NB4 (cell line): ENCODE data around the gene AWAT2.

Experiments used
- DNase-seq: peaks from one replicate; pipeline ENCODE4 v3.0.0; 2010; ENCODE audit warnings: low read depth
- H3K4me3 ChIP-seq: one replicate; pipeline ENCODE4 v1.5.1; 2011; ENCODE audit warnings: mild to moderate bottlenecking, low read depth, low read length, moderate library complexity
- MYC ChIP-seq: IDR thresholded peaks from 2 replicates; pipeline ENCODE4 v1.6.1; 2011; ENCODE audit warnings: low read depth, low read length
- POLR2A ChIP-seq: IDR thresholded peaks from 2 replicates; pipeline ENCODE4 v1.6.1; 2011; ENCODE audit warnings: mild to moderate bottlenecking; ENCODE audit not compliant: insufficient read length; ENCODE audit errors: extremely low read depth
- TF ChIP-seq, protein P1 (sequence below): IDR thresholded peaks from 2 replicates; pipeline ENCODE4 v1.6.1; 2011; ENCODE audit warnings: low read depth, low read length
- TF ChIP-seq, protein P2 (sequence below): IDR thresholded peaks from one replicate; pipeline ENCODE4 v1.5.1; 2012; ENCODE audit warnings: low read depth, low read length

Gene AWAT2

DNA sequence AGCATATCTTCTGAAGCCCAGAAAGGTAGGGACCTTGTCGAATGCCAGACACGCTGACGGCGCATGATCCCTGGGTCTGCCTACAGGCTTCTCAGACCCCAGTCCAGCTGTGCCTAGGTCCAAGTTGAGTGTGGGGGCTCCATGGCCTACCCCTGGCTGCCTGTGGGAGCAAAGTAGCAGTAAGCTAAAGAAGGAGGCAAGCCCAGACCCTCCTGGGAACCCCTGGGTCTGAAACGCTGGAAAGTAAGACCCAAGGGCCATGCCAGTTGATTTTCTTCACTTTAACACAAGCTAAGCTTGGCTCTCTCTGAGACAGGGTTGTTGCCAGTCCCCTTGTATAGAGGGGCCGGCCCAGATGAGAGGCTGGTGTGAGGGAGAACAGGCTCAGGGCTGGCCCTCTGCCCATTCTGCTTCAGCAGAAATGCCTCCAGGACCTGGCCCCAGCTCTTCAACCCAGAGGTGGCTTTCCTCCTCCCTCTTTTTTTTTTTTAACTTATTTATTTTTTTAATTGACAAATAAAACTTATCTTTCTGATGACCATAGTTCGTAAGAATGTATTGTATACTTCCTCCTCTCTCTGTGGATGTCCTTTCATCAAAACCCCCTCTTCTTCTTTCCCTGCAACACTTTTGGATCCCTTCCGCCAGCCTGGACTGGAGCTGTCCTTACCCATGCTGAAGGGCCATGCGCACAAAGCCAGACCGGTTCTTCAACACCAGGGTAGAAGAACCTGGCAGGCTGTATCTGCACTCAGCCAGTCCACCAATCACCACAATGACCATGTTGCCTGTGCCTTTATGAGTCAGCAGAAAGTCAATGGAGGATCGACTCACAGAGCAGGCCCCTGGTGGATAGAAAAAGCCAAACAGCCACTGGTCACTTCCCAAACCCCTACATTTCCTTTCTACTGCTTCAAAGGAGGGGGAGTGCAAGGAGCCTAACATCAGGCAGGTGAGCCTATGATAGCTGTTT is 7.1 kb downstream of the AWAT2 start:
- DNase-seq, result peak; percentile 12
- H3K4me3 ChIP-seq, result no peak overlapping the region
- TF ChIP-seq, protein P1, sequence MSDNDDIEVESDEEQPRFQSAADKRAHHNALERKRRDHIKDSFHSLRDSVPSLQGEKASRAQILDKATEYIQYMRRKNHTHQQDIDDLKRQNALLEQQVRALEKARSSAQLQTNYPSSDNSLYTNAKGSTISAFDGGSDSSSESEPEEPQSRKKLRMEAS, result no peak
- TF ChIP-seq POLR2A (no peak), MYC (no peak)
- TF ChIP-seq, protein P2, sequence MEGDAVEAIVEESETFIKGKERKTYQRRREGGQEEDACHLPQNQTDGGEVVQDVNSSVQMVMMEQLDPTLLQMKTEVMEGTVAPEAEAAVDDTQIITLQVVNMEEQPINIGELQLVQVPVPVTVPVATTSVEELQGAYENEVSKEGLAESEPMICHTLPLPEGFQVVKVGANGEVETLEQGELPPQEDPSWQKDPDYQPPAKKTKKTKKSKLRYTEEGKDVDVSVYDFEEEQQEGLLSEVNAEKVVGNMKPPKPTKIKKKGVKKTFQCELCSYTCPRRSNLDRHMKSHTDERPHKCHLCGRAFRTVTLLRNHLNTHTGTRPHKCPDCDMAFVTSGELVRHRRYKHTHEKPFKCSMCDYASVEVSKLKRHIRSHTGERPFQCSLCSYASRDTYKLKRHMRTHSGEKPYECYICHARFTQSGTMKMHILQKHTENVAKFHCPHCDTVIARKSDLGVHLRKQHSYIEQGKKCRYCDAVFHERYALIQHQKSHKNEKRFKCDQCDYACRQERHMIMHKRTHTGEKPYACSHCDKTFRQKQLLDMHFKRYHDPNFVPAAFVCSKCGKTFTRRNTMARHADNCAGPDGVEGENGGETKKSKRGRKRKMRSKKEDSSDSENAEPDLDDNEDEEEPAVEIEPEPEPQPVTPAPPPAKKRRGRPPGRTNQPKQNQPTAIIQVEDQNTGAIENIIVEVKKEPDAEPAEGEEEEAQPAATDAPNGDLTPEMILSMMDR, result no peak

DNA sequence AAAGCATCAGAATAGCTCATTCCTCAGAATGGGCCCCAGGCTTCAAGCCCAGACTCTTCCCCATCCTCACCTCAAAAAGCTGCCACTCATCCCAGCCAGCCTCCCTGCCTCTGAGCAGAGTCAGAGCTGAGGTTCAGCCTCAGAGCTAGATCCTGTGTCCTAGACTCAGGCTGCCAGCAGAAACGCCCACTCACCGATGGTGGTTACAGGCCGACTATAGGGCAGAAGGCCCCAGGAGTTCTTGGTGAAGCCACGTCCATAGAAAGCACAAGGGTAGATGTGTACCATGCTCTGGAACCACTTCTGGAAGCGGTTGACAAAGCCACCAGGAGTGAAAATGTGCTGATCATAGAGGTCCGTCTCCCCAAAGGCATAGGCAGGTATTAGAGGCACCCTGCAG is 7.7 kb downstream of the AWAT2 start:
- no peak overlapping the region for H3K4me3 ChIP-seq
- TF ChIP-seq, protein P1, result no peak
- TF ChIP-seq POLR2A (no peak), MYC (no peak)
- TF ChIP-seq, protein P2, result no peak
- no peak for DNase-seq

DNA sequence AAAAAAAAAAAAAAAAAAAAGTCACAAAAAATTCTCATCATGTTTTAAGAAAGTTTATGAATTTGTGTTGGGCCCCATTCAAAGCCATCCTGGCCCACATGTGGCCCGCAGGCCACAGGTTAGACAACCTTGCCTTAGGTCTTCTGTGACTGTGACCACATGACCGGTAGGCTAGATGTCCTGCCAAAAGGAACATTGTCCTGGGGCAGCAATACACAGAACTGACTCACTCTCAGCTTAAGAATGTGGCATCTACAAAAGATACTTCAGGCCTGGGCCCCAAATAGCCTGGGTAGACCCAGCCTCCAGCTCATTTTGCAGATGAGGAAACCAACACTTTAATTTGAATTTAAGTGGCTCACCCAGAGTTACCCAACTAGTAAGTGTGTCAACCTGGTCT is 10.0 kb downstream of the AWAT2 start:
- no peak for DNase-seq
- H3K4me3 ChIP-seq, result no peak overlapping the region
- TF ChIP-seq POLR2A (no peak), MYC (no peak)
- TF ChIP-seq, protein P1, result no peak
- TF ChIP-seq, protein P2, result no peak

DNA sequence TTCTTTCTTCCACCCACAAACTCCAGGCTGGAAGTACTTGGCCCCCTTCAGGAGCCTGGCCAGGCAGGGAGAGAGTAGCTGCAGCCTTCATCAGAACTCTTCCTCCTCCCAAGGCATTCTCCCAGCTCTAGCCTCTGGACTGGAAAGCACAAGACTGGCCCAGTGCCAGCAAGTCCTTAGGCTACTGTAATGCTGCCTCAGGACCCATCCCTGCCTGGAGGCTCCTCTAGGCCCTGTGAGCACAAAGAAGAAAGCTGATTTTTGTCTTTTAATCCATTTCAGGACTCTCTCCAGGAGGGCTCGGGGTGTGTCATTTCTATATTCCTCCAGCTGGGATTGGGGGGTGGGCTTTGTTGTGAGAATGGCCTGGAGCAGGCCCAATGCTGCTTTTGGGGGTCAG is 10.8 kb downstream of the AWAT2 start:
- no peak overlapping the region for H3K4me3 ChIP-seq
- TF ChIP-seq, protein P1, result no peak
- TF ChIP-seq, protein P2, result no peak
- TF ChIP-seq POLR2A, result no peak
- TF ChIP-seq MYC, result no peak
- DNase-seq, result no peak

DNA sequence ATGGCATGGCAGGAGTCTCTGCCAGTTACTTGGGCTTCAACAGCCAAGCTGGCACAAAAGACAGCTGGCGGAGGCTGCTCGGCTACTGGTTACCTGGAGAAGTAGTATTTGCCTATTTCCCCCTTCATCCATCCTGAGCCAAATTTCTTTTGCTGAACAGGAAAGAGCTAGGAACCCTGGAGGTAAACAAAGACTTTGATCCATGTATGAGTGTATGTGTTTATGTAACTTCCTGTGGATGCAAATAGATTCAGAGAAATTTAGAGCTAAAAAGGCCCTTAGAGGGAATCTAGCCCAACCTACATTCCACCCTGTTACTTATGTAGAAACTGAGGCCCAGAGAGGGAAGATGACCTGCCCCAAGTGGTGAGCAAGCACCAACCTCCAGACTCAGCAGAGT is 11.2 kb downstream of the AWAT2 start:
- no peak for TF ChIP-seq POLR2A
- TF ChIP-seq, protein P2, result no peak
- TF ChIP-seq MYC, result no peak
- TF ChIP-seq, protein P1, result no peak
- no peak overlapping the region for H3K4me3 ChIP-seq
- no peak for DNase-seq
